HPDE6-E6E7 (cell line): ENCODE results near the gene ZNF777.
"Not testable (repeated sequence)": the region's sequence is repeated elsewhere in the genome, so short reads cannot be mapped to it uniquely, and the experiment has no call there.

Experiments
- DNase-seq: peaks from one replicate; pipeline ENCODE4 v3.0.0; 2011; ENCODE audit warnings: missing footprints; ENCODE audit errors: extremely low spot score

The ZNF777 gene

GRCh38 chr7:149450821-149451220, 10.0 kb downstream of the ZNF777 start:
- DNase-seq, result no peak

- DNase-seq, result no peak
Observed at GRCh38 chr7:149449897-149450296, 11.0 kb downstream of the ZNF777 start.

GRCh38 chr7:149448961-149449360, 11.9 kb downstream of the ZNF777 start:
- DNase-seq, result no peak

GRCh38 chr7:149446026-149446425, 14.8 kb downstream of the ZNF777 start:
- DNase-seq, result not testable (repeated sequence)

- DNase-seq, result no peak
Observed at GRCh38 chr7:149444287-149444686, 16.6 kb downstream of the ZNF777 start.

DNA sequence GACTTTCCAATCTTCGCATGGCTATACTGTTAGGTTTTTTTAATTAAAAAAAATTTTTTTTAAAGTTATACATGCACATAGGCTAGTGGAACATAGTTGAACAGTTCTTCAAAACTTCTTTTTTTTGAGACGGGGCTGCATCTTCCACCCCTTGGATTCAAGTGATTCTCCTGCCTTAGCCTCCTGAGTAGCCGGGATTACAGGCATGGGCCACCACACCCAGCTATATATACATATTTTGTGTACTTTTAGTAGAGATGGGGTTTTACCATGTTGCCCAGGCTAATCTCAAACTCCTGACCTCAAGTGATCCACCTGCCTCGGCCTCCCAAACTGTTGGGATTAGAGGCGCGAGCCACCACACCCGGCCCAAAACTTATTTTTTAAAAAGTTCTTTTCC, 17.3 kb downstream of the ZNF777 start:
- DNase-seq, result no peak

DNA sequence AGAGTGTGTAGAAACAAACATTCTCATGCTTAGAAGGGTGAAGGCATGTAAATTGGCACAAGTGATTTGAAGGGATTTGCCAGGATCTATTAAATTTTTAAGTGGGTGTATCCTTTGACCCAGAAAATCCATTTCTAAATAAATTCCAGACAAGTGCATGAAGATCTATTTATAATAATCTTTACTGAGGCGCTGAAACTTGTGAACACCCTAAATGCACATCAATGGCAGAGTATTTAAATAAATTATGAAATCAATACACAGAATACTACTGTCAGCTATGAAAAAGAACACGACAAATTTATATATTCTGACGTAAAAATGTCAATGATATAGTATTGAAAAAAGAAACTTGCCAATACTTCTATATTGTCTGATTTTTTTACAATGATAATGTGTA, 17.9 kb downstream of the ZNF777 start:
- no peak for DNase-seq

GRCh38 chr7:149440222-149440621, 20.6 kb downstream of the ZNF777 start:
- no peak for DNase-seq

GRCh38 chr7:149436358-149436757, 24.5 kb downstream of the ZNF777 start:
- DNase-seq, result no peak

- DNase-seq, result no peak
Observed at GRCh38 chr7:149433124-149433523, 27.7 kb downstream of the ZNF777 start.

DNA sequence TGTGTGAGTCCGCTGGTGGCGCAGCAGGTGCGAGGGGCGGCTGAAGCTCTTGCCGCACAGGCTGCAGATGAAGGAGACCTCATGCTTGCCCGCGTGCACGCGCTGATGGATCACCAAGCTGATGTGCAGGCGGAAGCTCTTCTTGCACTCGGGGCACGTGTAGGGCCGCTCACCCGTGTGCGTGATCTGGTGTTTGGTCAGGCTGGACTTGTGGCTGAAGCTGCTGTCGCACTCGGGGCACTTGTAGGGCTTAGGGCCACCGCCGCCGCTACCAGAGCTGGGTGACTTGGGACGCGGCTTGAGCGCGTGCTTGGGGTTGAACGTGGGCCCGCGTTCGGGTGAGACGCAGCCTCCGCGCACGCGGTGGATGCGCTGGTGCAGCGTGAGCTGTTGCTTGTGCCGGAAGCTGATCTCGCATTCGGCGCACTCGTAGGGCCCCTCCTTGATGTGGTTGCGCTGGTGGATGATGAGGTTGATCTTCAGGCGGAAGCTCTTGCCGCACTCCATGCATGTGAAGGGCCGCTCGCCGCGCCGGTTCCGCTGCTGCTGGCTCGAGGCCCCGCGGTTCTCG, 28.7 kb downstream of the ZNF777 start:
- no peak for DNase-seq

- DNase-seq, result no peak
Observed at GRCh38 chr7:149431486-149432120, 29.3 kb downstream of the ZNF777 start.

DNA sequence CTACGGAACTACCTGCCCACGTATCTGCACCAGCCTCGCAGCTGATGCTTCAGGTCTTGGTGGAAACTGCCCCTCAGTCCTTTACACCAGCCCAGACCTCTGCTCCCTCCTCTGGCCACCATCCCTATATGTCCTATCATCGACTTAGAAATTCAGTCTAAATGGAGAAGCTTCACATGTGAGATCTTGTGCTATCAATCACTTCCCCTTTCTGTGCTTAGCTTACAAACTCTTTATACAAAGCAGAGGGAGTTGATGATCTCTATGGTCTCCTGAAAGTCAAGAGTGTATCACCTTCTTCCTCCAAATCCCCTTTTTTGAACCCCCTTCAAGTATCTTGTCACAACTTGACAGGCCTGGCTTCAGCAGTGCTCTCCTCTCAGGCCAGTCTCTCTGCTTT, 30.7 kb downstream of the ZNF777 start:
- no peak for DNase-seq

DNA sequence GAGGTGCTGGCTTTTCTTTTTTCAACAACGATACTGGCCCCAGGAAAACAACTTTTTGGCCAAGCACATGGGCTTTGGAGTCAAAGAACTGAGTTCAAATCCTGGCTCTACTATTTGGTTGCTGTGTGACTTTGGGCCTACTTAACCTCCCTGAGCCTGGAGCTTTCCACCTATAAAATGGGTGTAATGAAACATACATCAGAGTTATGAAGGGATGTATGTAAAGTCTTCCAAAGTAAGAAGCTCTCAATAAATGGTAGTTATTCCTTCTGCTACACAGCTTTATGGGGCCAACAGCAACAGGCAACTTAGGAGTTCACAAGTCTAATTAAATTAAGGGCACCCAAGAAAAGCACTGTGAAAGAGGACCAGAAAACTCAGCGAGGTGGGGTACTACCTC, 33.0 kb downstream of the ZNF777 start:
- no peak for DNase-seq

DNA sequence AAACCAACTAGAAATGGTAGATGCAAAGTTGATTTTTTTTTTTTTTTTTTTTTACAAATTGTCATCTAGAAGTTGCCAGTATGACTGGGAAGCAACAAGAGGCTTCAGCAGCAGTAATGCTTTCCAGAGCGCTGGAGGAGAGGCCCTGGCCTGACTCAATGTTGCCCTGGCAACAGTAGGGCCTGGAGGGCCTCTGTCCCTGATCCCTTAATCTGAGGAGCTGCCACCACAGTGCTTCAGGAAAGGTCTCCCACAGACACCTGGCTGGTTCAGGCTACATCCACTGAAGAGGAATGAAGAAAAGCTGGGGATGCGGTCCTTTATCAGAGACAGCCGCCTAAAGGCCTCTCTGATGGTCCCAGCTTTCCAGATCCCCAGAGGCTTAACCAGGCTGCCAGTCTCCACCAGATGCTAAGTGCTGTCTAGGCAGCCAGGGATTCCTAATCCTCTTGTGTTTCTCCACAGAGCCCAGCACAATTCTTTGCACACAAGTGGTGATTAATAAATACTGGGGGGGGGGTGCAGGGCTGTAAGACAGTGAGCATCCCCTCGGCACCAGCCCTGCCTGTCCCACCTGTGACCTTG, 33.7 kb downstream of the ZNF777 start:
- DNase-seq, result no peak

- DNase-seq, result no peak
Observed at GRCh38 chr7:149423449-149424110, 37.3 kb downstream of the ZNF777 start.

DNA sequence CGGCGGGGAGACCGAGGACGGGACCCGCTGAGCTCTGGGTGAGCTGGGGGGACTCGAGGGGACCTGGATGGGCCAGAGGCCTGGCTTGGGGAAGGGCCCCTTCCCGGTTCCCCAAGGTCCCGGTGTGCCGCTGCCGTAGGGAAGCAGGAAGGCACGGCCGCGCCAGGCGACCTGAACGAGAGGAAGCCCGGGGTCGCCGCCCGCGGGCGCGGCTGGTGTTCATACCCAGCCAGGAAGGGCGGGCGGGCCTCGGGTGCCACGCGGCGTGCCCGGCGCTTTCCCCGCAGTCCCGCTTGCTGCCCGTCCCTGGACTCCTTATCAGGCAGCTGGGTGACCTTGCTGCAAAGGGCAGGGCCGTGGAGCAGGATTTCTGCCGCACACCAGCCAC, 38.0 kb downstream of the ZNF777 start:
- no peak for DNase-seq

DNA sequence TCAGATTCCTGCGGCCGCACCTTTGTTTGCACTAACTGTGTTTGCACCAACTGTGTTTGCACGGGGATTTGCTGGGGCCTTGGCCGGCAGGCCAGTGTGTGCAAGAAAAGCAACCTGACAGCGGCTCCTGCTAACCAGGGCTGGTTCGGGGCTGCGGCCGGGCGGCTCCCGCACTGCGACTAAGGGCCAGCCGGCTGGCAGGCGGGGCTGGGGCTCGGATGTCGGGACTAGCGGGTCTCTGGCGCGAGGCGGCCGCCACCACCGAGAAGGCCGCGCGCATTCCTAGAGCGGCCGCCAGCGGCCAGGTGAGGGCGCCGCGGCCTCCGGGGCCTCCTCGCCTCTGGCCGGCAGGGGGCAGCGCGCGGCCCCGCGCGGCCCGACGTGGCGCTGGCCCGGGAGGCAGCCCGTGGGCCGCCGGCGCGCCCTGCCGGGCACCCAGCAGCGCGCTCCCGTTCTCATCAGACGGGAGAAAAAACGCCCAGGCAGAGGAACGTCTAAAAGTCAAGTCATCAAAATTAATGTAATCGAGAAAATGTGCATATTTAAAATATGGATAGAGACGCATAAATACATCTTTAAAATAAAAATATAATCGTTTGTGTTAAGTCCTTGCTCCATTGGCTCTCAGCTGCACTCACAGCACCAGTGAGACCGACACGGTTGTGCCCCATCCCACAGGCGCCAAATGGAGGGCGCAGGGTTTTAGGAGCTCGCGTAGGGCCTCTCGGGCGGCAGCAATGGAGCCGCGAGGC, 38.5 kb downstream of the ZNF777 start:
- peak; percentile 80 for DNase-seq

DNA sequence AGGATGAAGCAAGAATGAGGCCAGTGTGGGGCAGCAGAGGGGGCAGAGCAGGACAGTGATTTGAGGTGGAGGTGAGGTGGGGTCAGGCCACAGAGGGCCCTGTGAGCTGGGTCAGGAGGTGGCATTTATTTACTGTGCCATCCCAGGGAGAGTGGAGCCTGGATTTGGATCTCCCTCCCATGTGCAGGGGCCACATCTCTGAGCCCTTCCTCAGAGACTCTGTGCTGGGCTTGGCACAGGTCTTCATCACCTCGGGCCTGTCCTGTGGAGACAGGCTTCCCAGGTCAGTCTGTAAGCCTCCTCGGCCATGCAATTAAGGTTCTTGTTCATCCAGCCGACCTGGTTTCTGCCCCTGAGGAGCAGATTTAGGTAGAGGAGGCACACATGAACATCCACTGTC, 40.9 kb downstream of the ZNF777 start:
- DNase-seq, result no peak

DNA sequence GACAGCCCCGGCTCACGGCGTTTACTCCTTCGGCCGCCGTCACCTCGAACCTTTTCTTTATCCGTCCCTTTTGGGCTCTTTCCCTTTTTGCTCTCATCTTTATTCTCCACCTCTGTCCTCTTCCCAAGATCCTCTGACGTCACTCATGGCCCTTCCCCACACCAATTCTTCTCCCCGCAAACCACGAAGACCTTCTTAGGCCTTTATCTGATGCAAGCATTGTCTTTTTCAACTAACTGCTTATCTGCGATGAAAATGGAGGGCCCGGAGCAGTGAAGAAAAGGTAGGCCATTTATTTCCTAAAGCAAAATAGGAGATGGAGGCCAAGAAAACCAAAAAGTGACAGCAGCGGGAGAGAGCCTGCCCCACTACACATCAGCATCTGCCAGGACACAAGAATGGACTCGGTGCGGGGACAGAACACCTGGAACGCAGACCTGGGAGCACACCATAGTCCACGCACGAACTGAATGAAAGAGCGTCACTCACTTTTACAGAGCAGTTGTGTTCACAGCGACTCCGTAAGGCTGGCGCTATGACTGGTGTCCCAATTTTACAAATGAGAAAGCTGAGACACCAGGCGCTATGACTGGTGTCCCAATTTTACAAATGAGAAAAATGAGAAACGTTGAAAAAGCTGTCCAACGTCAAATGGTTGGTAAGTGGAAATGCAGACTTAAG, 45.3 kb downstream of the ZNF777 start:
- no peak for DNase-seq

DNA sequence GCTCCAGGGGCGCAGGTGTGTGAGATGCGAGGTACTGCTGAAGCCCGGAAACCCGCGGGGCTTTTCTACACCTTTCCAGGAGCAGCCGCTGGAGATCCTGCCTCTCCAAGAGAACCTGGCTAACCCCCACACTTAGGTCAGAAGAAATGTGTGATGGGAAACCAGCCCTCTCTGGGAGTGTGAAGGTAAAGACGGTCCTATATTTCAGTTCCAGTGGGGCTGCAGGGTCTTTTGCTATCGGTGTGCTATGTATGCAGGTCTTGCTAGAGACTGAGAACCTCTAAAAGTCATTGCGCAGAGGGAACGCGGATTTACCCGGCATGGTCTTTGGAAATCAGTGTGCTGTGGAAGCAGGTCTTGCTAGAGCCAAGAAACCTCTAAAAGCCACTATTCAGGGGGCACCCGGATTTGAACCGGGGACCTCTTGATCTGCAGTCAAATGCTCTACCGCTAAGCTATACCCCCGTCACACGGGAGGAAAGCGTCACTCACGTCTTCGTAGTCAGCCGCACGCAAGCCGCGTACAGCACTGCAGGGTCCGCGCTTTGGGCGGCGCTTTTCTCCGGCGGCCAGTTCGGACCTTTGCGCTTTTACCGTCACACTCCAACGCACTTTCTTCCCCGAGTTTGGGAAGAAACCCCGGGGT, 46.0 kb downstream of the ZNF777 start:
- no peak for DNase-seq
